C4-2B (cell line): Measurements from ENCODE around the gene RAPGEF4.

ENCODE experiments used
- CTCF ChIP-seq: fragments of 450-650 bp; conservative IDR thresholded peaks from 2 replicates; pipeline ENCODE4 v1.5.1; 2017; ENCODE audit warnings: mild to moderate bottlenecking
- ZFX ChIP-seq: fragments of 450-650 bp; IDR thresholded peaks from 2 replicates; pipeline ENCODE4 v1.6.1; 2017

- TF ChIP-seq CTCF (no peak), ZFX (no peak)
Measured at GRCh38 chr2:172955587-172955986, 219.9 kb downstream of the RAPGEF4 start.
